Naive thymus-derived CD4-positive, alpha-beta T cell (primary cell): ENCODE data around the gene MSLN. TPM values are rescaled to one million over a fixed set of nuclear protein-coding genes. Genes with fewer than 3 reads are reported as not detected.
"Not testable (repeated sequence)": the region's sequence is repeated elsewhere in the genome, so short reads cannot be mapped to it uniquely, and the experiment has no call there.

ENCODE experiments used
- ATAC-seq: fragments of 150-1000 bp; cut with Tn5 transposase; 2 replicates; pipeline ENCODE4 v1.10.0; 2021; ENCODE audit warnings: mild to moderate bottlenecking, moderate library complexity
- CTCF ChIA-PET: fragments of 350-600 bp; sonication (Branson Sonifier 250); formaldehyde crosslinking; loops from one replicate; lab custom pipeline; 2021; ENCODE audit warnings: antibody characterized with exemption; lab: Charles Lee
- POLR2A ChIA-PET: fragments of 350-600 bp; sonication (Branson Sonifier 250); formaldehyde crosslinking; loops from one replicate; lab custom pipeline; 2021; ENCODE audit warnings: antibody characterized with exemption, inconsistent platforms; lab: Charles Lee
- DNase-seq, 9 donors: peaks; one replicate each; pipeline versions ENCODE4 v3.0.0 to v3.0.0-alpha.2; 2020 to 2022; ENCODE audit warnings: mixed read lengths in 1 of 9
- H3K27ac ChIP-seq: one replicate; pipeline ENCODE4 v1.7.0; 2013; ENCODE audit warnings: mild to moderate bottlenecking, low read depth, low read length, moderate library complexity
- H3K27me3 ChIP-seq, 2 donors: one replicate each; pipeline ENCODE4 v1.7.0; 2013; ENCODE audit warnings: low read length in 2 of 2, mild to moderate bottlenecking in 2 of 2, moderate library complexity in 2 of 2; ENCODE audit not compliant: control insufficient read depth in 2 of 2, insufficient read depth in 2 of 2
- H3K36me3 ChIP-seq, 3 experiments: 1 replicate in 2 of 3; 2 replicates in 1 of 3; pipeline ENCODE4 v1.7.0; 2013; ENCODE audit warnings: low read length in 3 of 3, mild to moderate bottlenecking in 3 of 3, moderate library complexity in 1 of 3; ENCODE audit not compliant: insufficient read depth in 3 of 3, control insufficient read depth in 2 of 3
- H3K4me1 ChIP-seq, 2 donors: one replicate each; pipeline ENCODE4 v1.7.0; 2013; ENCODE audit warnings: low read length in 2 of 2, mild to moderate bottlenecking in 2 of 2, moderate library complexity in 1 of 2; ENCODE audit not compliant: control insufficient read depth in 2 of 2, insufficient read depth in 2 of 2
- H3K4me3 ChIP-seq: 2 replicates; pipeline ENCODE4 v1.7.0; 2013; ENCODE audit warnings: mild to moderate bottlenecking, low read length
- H3K9me3 ChIP-seq, 3 experiments: 1 replicate in 2 of 3; 2 replicates in 1 of 3; pipeline ENCODE4 v1.7.0; 2013; ENCODE audit warnings: low read length in 3 of 3; ENCODE audit not compliant: control insufficient read depth in 2 of 3
- H3K27ac Mint-ChIP-seq, 9 donors: one replicate each; pipeline ENCODE4 v1.8.0; 2020 to 2022; ENCODE audit warnings: mixed read lengths in 9 of 9, mild to moderate bottlenecking in 8 of 9, moderate library complexity in 5 of 9, inconsistent platforms in 2 of 9
- H3K27me3 Mint-ChIP-seq, 5 donors: one replicate each; pipeline ENCODE4 v1.8.0; 2021 to 2022; ENCODE audit warnings: mixed read lengths in 5 of 5, mild to moderate bottlenecking in 1 of 5
- H3K36me3 Mint-ChIP-seq, 5 donors: one replicate each; pipeline ENCODE4 v1.8.0; 2020 to 2022; ENCODE audit warnings: mixed read lengths in 5 of 5, mild to moderate bottlenecking in 3 of 5, inconsistent platforms in 1 of 5
- H3K4me1 Mint-ChIP-seq, 7 donors: one replicate each; pipeline ENCODE4 v1.8.0; 2020 to 2022; ENCODE audit warnings: mixed read lengths in 7 of 7, mild to moderate bottlenecking in 3 of 7, inconsistent platforms in 1 of 7
- H3K4me3 Mint-ChIP-seq, 10 donors: one replicate each; pipeline ENCODE4 v1.8.0; 2020 to 2022; ENCODE audit warnings: mild to moderate bottlenecking in 10 of 10, mixed read lengths in 10 of 10, moderate library complexity in 6 of 10, inconsistent platforms in 2 of 10
- H3K9me3 Mint-ChIP-seq, 11 donors: one replicate each; pipeline ENCODE4 v1.8.0; 2020 to 2022; ENCODE audit warnings: mixed read lengths in 11 of 11, mild to moderate bottlenecking in 4 of 11, inconsistent platforms in 1 of 11, moderate library complexity in 1 of 11
- intact Hi-C, 2 donors: fragments of 100-400 bp; cut with micrococcal nuclease; formaldehyde crosslinking; loops; one replicate each; pipeline ENCODE4 v1.15.1; 2023
- polyA plus RNA-seq, 2 donors: library from polyadenylated mRNA; unstranded; fragments of 300-500 nt; fragmentation: Illumina TruSeq; gene quantifications; one replicate each; pipeline ENCODE4 v1.2.3, GENCODE V29; 2021
- total RNA-seq, 6 experiments: library from RNA in 5 of 6; stranded (reverse) in 5 of 6; gene quantifications; 1 replicate in 5 of 6; 2 replicates in 1 of 6; pipeline ENCODE4 v1.2.3 and lab custom pipeline; 2021 to 2026

Gene MSLN
- total and polyA plus RNA-seq, 7 experiments from 2014 or later, result 0.64 TPM; not detected in 6

DNA sequence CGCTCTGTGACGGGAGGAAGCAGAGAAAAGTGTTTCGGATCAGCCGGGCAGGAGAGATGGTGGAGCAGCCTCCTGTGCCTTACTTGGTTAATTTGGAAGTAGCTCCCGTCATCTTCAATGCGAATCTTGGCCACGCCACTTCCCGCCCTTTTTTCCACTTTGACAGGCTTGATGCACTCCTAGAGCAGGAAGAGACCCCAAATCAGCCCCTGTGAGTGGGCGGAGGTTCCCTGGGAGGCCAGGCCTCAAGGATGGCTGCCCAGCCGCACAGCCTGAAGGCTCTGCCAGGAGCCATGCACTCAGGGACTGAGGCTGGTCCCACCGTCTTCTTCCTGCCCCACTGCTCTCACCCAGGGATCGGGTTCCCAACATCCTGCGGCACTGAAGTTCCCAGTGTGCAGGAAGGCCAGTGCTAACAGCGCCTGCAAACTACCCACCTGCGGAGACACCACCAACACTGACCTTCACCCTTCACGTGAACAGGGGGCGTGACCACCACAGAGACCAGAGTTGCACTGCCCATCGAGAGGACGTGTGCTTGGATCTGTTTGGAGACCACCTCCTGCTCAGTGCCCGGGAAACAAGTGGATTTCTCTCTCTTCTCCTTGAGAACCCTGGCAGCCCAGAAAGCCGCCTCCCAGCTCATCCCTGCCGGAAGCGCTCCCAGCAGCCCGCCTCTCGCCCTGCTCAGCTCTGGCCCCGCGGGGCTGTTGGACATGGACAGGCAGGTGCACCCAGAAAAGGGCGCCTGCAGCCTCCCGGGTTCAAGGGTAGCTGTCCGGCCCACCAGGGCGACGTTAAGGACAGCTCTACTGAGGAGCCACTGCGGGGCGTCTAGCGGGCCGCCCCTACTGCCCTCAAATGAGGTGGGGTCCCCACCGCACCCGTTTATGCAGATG lies 20.7 kb upstream of the MSLN start:
- H3K36me3 Mint-ChIP-seq, result peaks cover 0 to 16% (median 3%) of the 10 kb centered on the region in 5 donors
- POLR2A ChIA-PET, result interaction anchor here (1.3 to 2.5 kb wide), 4 partner anchors 9 to 44 kb away, joined by 3 to 11 read pairs (median 7); partner anchors contain the start of gene ANTKMT
- no peaks in the 10 kb centered on the region for H3K27me3 Mint-ChIP-seq
- H3K27ac Mint-ChIP-seq, result peak overlapping the region in 5 of 9 donors; percentile 22 to 56 (median 46)
- intact Hi-C loops, result loop anchor here (2.0 kb wide), 5 partner anchors 13 to 339 kb away; partner anchors contain the start of genes CCDC78 (in 1 of the 2), CHTF18 (in 1 of the 2), DECR2 (in 1 of the 2) and HAGHL (in 1 of the 2)
- peaks cover 0 to 35% (median 3%) of the 10 kb centered on the region in 3 experiments for H3K36me3 ChIP-seq
- no peaks in the 10 kb centered on the region for H3K9me3 ChIP-seq
- H3K9me3 Mint-ChIP-seq, result no peaks in the 10 kb centered on the region
- H3K4me1 ChIP-seq, result peaks cover 4 to 10% of the 10 kb centered on the region in 2 donors
- CTCF ChIA-PET, result interaction anchor here (0.7 to 1.4 kb wide), 3 partner anchors 9 to 14 kb away, joined by 3 to 5 read pairs (median 4); partner anchors contain the start of genes CCDC78 and HAGHL
- DNase-seq (no peak), ATAC-seq (no peak)
- peaks cover 0 to 19% (median 9%) of the 10 kb centered on the region in 7 donors for H3K4me1 Mint-ChIP-seq
- peak overlapping the region; percentile 81 for H3K4me3 ChIP-seq
- peak overlapping the region; percentile 55 to 83 (median 74) for H3K4me3 Mint-ChIP-seq
- no peaks in the 10 kb centered on the region for H3K27me3 ChIP-seq
- peak overlapping the region; percentile 86 for H3K27ac ChIP-seq

DNA sequence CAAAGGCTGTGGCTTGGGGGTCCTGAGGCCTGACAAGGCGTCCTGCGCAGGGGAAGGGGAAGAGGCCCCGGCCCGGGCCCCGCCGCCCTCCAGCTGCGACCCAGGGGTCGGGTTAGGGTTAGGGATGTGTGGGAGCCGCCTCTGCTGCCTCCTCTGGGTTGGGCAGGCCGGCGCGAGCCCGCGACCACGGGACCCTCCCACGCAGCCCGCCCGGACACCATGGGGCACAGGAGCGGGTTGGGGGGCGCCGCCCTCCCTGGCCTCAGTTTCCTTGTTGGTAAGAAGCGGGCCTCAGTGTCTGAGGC lies 20.1 kb upstream of the MSLN start:
- H3K9me3 ChIP-seq, result no peaks in the 10 kb centered on the region
- H3K27me3 ChIP-seq, result no peaks in the 10 kb centered on the region
- peak overlapping the region; percentile 86 for H3K27ac ChIP-seq
- ATAC-seq (peak; percentile 3), DNase-seq (no peak)
- no peaks in the 10 kb centered on the region for H3K27me3 Mint-ChIP-seq
- peaks cover 0 to 29% (median 3%) of the 10 kb centered on the region in 3 experiments for H3K36me3 ChIP-seq
- H3K4me3 ChIP-seq, result peak overlapping the region; percentile 81
- H3K27ac Mint-ChIP-seq, result peak overlapping the region in 4 of 9 donors; percentile 20 to 78 (median 52)
- H3K4me1 ChIP-seq, result peaks cover 4 to 10% of the 10 kb centered on the region in 2 donors
- peaks cover 0 to 16% (median 6%) of the 10 kb centered on the region in 7 donors for H3K4me1 Mint-ChIP-seq
- intact Hi-C loops, result loop anchor here (2.0 kb wide), 5 partner anchors 14 to 340 kb away; partner anchors contain the start of genes CCDC78 (in 1 of the 2), CHTF18 (in 1 of the 2), DECR2 (in 1 of the 2) and HAGHL (in 1 of the 2)
- POLR2A ChIA-PET, result interaction anchor here (1.1 to 2.5 kb wide), 7 partner anchors 9 to 48 kb away, joined by 3 to 11 read pairs (median 4); partner anchors contain the start of genes ANTKMT, CCDC78, CHTF18 and RPUSD1
- no peaks in the 10 kb centered on the region for H3K9me3 Mint-ChIP-seq
- CTCF ChIA-PET, result interaction anchor here (1.0 to 3.8 kb wide), 3 partner anchors 10 to 28 kb away, joined by 3 to 15 read pairs (median 5); partner anchors contain the start of genes CCDC78 and HAGHL
- H3K4me3 Mint-ChIP-seq, result peak overlapping the region; percentile 63 to 85 (median 80)
- peaks cover 0 to 12% (median under 1%) of the 10 kb centered on the region in 5 donors for H3K36me3 Mint-ChIP-seq

DNA sequence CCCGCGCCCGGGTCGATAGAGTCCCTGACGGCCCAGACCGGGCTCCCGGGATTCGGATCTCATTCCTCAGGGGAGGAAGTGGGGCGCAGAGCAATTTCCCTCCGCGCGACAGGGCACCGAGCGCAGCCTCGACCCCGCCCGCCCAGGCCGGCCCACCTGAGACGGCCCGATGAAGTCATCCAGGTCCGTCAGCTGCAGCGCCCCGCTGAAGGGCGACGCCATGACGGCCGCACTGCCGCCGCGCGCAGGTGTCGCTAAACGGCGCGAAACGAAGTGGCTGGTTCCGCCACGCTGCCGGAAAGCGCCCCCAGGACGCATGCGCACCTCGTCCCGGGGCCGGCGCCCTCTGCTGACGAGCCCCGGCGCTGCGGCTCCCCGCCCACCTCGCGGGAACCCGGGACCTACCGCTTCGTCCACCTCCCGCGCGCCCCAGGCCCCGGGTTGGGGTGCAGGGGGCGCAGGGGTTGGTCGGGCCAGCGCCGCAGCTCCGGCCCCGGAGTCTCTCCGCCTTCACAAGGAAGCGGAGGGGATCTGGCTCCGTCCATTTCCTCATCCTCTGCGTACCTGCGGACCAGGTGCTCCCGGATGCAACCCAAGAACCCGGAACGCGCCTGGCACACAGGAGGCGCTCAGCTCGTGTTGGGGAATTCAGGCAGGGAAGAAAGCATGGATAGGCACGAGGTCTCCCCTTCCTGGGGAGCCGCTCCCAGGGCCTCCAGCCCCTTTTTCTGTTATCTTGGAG lies 19.6 kb upstream of the MSLN start, which contains the start of gene CIAO3:
Gene CIAO3, minus strand, starts transcription at position 234 of the 742 bp plus-strand sequence. Its CDS starts 12 bp downstream, at position 222.
- ChIA-PET POLR2A (interaction anchor here (1.0 to 2.5 kb wide), 9 partner anchors 8 to 47 kb away, joined by 3 to 11 read pairs (median 4); partner anchors contain the start of genes ANTKMT, CCDC78, CHTF18 and RPUSD1), CTCF (interaction anchor here (0.7 to 3.8 kb wide), 7 partner anchors 9 to 608 kb away, joined by 3 to 15 read pairs (median 3); partner anchors contain the start of genes CCDC78 and HAGHL)
- Histone ChIP-seq H3K4me1 (peaks cover 4 to 10% of the 10 kb centered on the region in 2 donors), H3K27me3 (no peaks in the 10 kb centered on the region), H3K9me3 (no peaks in the 10 kb centered on the region), H3K4me3 (peak within 1 kb of the TSS; percentile 81), H3K27ac (peak within 1 kb of the TSS; percentile 86), H3K36me3 (peaks cover 0 to 25% (median 2%) of the 10 kb centered on the region in 3 experiments)
- intact Hi-C loops, result loop anchor here (1.0 to 2.0 kb wide), 8 partner anchors 13 to 340 kb away; partner anchors contain the start of genes CHTF18 (in 2 of the 2), RPUSD1 (in 2 of the 2), CCDC78 (in 1 of the 2) and DECR2 (in 1 of the 2)
- Mint-ChIP-seq H3K27me3 (no peaks in the 10 kb centered on the region), H3K4me1 (peaks cover 0 to 16% (median 5%) of the 10 kb centered on the region in 7 donors), H3K9me3 (no peaks in the 10 kb centered on the region), H3K4me3 (peak within 1 kb of the TSS; percentile 63 to 85 (median 80)), H3K36me3 (peaks cover 0 to 11% (median 0%) of the 10 kb centered on the region in 5 donors), H3K27ac (peak within 1 kb of the TSS in 7 of 9 donors; percentile 26 to 81 (median 77))
- ATAC-seq (peak; percentile 93), DNase-seq (peak; percentile 85 to 99 (median 91))

GRCh38 chr16:741986-742629 lies 18.4 kb upstream of the MSLN start:
- H3K36me3 Mint-ChIP-seq, result peaks cover 0 to 10% (median 0%) of the 10 kb centered on the region in 5 donors
- ATAC-seq, result no peak
- no peaks in the 10 kb centered on the region for H3K27me3 Mint-ChIP-seq
- H3K4me3 Mint-ChIP-seq, result peak overlapping the region in 9 of 10 donors; percentile 31 to 82 (median 65)
- H3K4me1 ChIP-seq, result peaks cover 4 to 10% of the 10 kb centered on the region in 2 donors
- H3K27ac Mint-ChIP-seq, result peak overlapping the region in 2 of 9 donors; percentile 26 to 38
- POLR2A ChIA-PET, result interaction anchor here (0.7 to 1.7 kb wide), 2 partner anchors 14 to 21 kb away, joined by 3 to 5 read pairs; partner anchors contain the start of gene ANTKMT
- no peaks in the 10 kb centered on the region for H3K9me3 ChIP-seq
- peaks cover 0 to 16% (median 5%) of the 10 kb centered on the region in 7 donors for H3K4me1 Mint-ChIP-seq
- intact Hi-C loops, result loop anchor here (1.0 to 2.0 kb wide), 8 partner anchors 14 to 341 kb away; partner anchors contain the start of genes CHTF18 (in 2 of the 2), RPUSD1 (in 2 of the 2), CCDC78 (in 1 of the 2) and DECR2 (in 1 of the 2)
- no peaks in the 10 kb centered on the region for H3K9me3 Mint-ChIP-seq
- H3K27ac ChIP-seq, result no peak overlapping the region
- CTCF ChIA-PET, result interaction anchor here (0.7 to 3.8 kb wide), 3 partner anchors 8 to 30 kb away, joined by 3 to 15 read pairs (median 4); no protein-coding TSS in a partner anchor
- H3K4me3 ChIP-seq, result no peak overlapping the region
- no peaks in the 10 kb centered on the region for H3K27me3 ChIP-seq
- H3K36me3 ChIP-seq, result peaks cover 0 to 13% (median 0%) of the 10 kb centered on the region in 3 experiments
- DNase-seq, result no peak

DNA sequence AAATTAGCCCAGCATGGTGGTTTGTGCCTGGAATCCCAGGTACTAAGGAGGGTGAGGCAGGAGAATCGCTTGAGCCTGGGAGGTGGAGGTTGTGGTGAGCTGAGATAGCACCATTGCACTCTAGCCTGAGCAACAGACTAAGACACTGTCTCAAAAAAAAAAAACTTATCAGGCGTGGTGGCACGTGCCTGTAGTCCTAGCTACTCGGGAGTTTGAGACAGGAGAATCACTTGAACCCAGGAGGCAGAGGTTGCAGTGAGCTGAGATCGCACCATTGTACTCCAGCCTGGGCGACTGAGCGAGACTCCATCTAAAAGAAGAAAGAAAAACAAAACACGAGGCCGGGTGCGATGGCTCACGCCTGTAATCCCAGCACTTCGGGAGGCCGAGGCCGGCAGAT lies 17.6 kb upstream of the MSLN start:
- peak overlapping the region in 1 of 10 donors; percentile 56 for H3K4me3 Mint-ChIP-seq
- peaks cover 0 to 14% (median 4%) of the 10 kb centered on the region in 7 donors for H3K4me1 Mint-ChIP-seq
- POLR2A ChIA-PET, result interaction anchor here (0.6 to 0.7 kb wide), 2 partner anchors 22 to 28 kb away, joined by 3 read pairs; partner anchors contain the start of genes ANTKMT and METRN
- H3K9me3 ChIP-seq, H3K27me3 Mint-ChIP-seq, H3K4me3 ChIP-seq, ATAC-seq, H3K27ac Mint-ChIP-seq, H3K36me3 Mint-ChIP-seq, H3K4me1 ChIP-seq, H3K9me3 Mint-ChIP-seq, intact Hi-C loops, H3K27ac ChIP-seq, H3K36me3 ChIP-seq, DNase-seq, H3K27me3 ChIP-seq: not testable (repeated sequence)
- CTCF ChIA-PET, result interaction anchor here (3.8 kb wide), 1 partner anchor 31 kb away, joined by 15 read pairs; no protein-coding TSS in a partner anchor
